Right renal pelvis (tissue), 4 donors: Measurements from ENCODE around the gene DST. TPM values are rescaled to one million over a fixed set of nuclear protein-coding genes. Genes with fewer than 3 reads are reported as not detected.

ENCODE experiments used
- DNase-seq, 4 donors: peaks; one replicate each; pipeline ENCODE4 v3.0.0-alpha.2; 2013; ENCODE audit warnings: low read depth in 4 of 4, low spot score in 3 of 4, missing footprints in 1 of 4
- polyA plus RNA-seq, 4 donors: library from polyadenylated mRNA; unstranded; fragments of 120-200 nt; gene quantifications; one replicate each; pipeline ENCODE4 v1.2.1, GENCODE V29; 2013; ENCODE audit not compliant: insufficient read length in 4 of 4

DST gene
- polyA plus RNA-seq, 4 donors = 177 to 210 (median 192) TPM

DNA sequence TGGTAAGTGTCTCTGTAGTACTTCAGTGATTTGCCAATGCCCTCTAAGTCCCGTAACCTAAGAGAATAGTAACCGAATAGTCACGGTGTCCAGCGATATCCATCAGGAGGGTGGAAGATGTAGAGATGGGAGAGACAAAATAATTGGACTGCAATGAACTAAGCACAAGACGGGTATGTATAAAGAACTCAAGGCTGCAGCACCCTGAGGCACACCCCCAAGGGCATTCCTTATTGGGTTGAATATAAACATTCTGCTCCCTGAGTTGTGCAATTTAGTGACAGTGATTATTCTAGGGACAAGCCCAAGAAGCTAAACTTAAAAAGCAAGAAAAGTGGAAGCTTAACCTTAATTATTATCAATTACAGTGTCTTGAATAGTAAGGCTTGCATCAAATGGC is 14.6 kb downstream of the DST start:
- no peak for DNase-seq

DNA sequence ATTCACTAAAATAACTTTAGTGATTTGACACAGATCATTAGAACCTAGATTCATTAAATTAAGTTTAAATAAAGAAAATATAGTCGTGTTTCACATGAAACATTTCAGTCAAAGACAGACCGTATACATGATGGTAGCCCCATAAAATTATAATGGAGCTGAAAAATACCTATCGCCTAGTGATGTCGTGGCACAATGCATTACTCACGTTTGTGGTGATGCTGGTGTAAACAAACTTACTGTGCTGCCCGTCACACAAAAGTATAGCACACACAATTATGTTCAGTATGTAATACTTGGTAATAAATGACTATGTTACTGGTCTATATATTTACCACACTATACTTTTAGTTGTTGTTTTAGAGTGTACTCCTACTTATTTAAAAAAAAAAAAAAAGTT is 17.3 kb downstream of the DST start:
- no peak for DNase-seq

DNA sequence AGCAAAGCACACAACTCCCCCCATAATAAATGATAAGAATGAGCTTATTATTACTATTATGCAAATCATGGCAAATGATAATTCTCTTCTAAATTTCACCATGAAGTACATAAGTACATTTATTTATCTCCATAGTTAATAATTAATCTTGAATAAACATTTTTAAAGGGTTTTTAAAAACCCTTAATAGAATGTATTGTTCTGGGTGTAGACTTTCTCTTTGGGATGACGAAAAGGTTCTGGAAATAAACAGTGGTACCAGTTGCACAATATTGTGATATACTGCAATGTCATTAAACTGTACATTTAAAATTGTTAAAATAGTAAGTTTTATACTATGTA is 18.0 kb downstream of the DST start:
- DNase-seq = no peak

DNA sequence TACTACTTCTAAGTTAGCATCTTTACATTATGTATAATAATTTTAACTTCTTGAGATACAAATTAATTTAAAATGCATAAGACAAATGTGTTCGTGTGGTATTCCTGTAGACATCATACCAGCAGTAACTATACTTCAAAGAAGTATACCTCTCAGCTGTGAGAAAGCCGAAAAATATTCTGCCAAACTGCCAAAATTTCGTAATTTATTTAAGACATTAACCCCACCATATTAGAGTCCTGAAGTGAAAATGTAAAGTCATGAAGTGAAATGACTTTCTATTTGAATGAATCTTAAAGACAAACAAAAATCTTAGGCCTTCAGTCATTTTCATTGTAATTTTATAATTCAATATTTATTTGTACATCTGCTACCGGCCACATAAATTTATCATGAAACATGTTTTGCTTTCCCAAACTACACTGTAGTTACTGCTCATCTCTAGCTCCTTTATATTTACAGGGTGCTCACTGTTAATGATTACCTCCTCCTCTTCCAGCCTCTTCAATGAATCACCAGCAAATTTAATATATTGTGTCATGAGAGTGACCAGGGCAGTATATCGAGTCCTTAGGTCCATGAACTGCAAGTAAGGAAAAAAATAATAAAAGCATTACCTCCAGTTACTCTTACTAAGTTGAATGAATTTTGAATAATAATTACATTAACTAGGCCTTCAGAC is 18.5 kb downstream of the DST start:
- no peak for DNase-seq

DNA sequence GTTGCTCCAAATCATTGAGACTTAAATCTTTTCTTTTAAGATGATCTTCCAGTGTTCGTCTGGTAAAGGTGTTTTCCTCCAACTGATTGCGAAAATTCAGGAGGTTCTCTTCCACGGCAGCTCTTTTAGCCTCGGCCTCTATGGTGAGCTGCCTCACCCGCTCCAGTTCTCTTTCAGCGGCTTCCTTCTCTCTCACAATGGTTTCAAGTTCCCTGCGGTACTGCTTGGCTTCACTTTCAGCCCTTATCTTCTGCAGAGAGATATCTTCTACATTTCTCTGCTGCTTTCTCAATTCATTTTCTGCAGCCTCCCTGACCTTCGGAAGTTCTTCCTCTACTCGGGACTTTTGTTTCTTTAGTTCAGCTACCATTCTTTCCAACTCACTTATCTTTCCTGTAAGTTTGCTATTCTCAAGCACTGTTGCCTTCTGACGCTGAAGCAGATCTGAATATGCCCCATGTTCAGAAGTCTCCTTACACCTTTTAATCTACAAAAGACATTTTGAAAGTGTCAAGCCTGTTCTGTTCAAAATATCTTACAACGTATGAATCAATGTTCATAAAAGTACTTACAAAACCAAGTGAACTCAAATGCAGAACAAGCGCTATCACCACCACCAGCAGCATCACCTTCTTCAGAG is 22.3 kb downstream of the DST start:
- DNase-seq = no peak

DNA sequence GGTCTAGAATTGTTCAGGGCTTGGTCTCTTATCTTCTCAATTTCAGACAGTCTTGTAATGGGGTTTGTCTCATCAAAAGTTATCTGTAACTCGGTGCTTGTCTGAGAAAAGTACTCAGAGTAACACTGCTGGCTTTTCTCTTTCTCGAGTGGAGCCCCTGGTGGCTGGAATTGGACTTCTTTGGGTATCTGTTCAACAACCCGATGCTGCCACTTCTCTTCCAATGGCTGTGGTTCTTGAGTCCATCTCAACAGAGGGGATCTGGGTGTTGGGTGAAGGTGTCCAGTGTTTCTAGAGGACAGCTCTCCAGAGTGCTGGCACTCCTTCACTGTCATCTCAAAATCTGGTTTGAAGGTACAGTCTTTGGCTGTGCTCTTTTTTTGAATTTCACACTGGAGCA is 24.6 kb downstream of the DST start:
- no peak for DNase-seq

DNA sequence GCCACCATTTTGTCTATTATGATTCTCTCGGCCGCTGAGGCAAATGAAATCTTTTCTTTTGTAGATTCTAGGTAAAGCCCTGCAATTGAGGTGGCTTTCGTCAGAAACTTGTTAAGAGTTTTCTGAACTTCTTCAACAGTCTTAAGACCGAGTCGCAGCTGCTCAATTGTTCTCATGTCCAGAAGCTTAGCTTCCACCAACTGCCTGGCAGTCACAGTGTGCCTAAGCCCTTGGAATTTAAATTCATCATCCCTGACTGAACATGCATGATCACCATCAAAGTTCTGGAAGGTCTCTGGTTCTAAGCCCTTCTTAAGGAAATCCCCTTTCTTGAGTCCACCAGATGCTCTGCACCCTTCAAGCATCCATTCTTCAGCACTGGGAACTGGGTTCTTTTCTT is 25.7 kb downstream of the DST start:
- no peak for DNase-seq

DNA sequence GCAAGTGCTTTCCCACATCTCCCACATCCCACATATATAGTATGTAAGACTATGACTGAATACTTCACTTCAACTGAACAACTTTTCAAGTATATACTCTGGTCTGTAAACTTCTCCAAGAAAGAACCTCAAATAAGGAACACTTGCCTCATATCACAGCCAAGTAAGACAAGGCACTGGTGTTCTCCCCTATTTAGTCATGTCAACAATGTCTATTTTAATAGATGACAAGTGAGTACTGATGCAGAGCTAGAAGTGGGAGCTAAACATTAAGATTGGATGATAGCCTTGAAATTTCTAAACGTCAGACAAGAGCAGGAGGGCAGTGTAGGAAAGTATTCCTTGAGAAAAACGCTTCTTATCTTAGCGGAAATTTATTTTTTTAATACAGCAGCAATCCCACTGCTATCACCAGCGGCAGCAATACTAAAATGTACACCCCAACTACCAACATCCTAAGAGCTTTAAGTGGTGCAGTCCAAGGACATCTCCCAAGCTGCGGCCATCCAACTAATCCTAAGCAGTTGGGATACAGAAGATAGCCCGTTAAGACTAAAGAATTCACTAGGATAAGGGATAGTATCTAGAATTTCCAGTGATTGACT is 29.3 kb downstream of the DST start:
- no peak for DNase-seq

DNA sequence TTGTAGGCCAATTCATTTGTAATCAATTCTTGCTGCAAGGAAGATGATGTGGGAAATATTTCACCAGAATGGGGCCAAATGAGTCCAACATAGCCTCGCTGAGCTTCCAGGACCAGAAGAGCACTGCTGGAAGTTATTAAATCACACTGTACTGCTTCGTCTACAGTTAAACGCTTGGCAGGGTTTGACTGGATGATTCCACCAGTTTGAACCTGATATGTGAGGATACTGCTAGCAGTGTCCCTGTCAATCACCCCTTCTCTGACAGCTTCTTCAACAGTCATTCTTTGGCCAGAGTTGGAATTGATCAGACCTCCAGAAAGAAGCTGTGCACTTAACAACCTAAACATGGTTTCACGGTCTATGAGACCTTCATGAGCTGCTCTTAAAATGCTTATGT is 34.4 kb downstream of the DST start:
- no peak for DNase-seq

DNA sequence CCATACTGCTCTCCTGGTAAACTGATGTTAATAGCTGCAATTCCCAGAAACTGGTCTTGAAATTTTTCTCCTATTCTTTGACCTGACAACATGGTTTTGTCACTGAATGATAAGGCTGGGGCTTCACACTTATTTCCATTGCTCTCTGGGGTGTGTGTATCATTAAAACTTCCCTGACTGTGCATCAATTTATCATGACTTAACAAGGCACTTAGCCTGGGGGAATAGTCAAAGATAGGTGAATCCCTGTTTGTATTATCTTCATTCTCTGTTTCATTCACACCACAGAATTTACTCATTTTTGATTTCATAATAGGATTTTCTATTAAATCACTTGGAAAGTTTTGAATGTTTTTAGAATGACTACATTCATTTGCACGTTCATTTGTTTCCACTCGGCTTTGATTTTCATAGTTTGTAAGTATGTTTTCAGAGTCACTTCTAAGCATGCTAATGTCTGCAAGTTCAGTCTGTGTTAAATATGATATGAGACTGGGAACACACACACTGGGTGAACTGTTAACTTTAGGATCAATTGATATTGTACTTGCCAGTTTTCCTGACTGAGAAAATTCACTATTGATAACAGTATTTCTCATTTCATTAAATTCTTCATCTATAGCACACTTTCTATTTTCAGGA is 35.5 kb downstream of the DST start:
- no peak for DNase-seq

DNA sequence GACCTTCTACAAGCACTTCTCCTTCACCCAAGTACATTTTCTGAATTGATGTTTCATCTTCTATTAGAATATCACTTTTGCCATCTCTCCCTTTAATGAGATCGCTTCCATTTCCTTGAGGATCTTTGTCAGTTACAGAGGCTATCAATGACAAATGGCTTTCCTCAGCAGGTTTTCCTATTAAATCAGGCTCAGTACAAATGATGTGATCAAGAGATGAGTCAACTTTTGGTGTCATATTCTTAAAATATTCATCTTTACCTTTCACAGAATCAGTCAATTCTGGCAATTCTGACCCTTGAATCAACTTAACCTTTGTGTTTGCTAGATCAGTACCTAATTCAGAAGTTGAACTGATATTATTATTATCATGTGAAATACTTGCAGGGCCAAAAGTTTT is 37.3 kb downstream of the DST start:
- DNase-seq = no peak

DNA sequence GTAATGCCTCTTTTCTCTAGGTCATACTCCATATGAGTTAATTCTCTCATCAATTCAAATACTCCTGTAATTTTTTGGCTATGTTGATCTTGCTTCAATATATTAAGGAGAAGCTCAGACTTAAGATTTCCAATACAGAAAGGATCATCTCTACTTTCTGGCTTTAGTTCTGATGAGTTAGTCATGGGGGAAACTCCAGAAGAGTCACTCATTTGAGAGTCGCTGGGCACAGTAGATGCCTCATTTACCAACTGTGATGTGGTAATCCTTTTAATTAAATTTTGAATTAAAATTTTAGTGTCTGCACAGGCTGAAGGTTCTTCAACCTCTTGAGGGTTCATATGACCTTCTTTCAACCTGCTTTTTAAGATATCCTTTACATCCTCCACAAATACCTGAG is 38.5 kb downstream of the DST start:
- DNase-seq = no peak

DNA sequence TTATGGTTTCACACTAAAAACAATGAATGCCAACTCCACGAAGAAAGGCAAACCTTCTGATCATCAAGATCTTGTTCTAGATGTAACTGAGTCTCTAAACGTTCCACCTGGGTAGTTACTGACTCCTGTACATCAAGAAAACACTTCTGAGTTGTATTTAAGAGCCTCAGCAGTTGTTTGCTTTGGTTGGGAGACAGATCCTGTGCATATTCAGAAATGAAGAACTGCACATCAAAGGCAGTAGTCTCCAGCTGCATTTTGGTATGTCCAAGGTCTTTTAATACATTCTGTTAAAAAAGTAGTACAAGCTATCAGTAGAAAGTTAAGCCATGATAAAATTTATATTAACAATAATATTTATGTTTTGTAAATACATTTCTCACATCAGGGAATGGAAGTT is 41.3 kb downstream of the DST start:
- no peak for DNase-seq

DNA sequence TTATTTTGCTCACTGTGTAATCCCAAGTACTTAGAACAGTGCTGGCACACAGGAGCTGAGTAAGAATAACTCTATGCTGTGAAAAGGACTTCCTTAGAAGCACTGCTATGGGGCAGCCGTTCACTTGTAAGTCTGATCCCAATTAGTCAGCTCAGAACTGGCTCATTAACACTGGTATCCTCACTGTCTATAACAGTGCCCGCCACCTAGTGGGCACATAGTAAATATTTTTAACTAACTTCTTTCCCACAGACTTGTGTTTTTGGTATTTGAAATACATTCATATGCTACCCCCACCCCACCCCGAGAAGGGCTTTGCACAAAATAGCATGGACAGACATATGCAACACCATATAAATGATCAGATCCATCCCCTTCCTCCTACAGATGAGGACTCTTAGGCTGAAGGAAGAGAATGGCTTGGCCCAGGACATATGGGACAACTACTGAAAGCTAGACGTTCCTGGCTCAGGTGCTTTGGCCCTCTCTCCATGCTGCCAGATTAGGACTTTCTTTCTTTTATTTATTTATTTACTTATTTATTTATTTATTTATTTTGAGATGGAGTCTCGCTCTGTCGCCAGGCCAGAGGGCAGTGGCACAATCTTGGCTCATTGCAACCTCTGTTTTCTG is 47.1 kb downstream of the DST start:
- DNase-seq = peak in 1 of 4 donors; percentile 16

DNA sequence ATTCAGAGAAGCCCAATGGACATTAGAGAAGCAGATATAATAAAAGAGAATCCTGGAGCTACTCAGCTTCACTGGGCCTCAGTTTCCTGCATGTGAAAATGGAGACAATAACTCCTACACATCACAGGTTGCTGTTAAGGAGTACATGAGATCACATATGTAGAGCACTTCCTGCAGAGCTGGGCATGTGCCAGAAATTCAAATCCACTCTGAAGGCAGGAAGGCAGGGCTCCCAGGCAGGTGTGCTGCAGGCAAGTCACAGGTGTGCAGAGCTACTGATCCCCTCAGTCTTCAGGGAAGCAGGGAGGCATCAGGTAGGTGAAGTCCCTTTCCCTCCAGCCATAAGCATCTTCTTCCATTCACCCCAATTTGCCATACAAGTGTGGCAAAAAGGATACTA is 48.0 kb downstream of the DST start:
- DNase-seq = no peak

DNA sequence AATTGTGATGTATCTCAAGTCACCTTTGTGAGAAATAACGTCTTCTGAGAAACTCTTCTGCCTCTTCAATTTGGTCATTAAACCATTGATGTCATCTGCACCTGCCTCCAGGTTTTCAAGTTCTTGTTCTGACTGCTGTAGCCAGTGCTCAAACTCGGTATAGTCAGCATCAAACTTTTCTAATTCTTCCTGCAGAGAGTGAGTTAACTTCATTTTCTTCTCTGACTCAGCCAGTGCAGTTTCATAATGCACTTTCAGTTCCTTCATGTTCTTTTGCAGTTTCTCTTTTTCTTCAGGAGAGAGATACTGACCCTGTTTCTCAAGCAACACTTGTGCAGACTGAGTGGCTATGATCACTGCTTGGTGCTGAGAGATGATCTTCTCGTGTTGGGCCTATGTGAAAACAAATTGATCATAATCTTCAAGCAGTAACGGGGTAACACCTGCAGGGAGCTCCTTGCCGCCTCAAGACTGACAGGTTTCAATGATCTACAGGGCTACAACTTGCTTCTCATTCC is 48.8 kb downstream of the DST start:
- no peak for DNase-seq

DNA sequence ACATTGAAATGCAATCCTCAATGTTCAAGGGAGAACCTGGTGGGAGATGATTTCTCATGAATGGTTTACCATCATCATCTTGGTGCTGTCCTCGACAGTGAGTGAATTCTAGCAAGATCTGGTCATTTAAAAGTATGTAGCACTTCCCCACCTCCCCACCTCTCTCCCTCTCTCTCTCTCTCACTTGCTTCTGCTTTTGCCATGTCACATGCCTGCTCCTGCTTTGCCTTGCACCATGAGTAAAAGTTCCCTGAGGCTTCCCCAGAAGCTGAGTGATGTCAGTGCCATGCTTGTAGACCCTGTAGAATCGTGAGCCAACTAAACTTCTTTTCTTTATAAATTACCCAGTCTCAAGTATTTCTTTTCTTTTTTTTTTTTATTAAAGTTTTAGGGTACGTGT is 60.5 kb downstream of the DST start:
- no peak for DNase-seq

DNA sequence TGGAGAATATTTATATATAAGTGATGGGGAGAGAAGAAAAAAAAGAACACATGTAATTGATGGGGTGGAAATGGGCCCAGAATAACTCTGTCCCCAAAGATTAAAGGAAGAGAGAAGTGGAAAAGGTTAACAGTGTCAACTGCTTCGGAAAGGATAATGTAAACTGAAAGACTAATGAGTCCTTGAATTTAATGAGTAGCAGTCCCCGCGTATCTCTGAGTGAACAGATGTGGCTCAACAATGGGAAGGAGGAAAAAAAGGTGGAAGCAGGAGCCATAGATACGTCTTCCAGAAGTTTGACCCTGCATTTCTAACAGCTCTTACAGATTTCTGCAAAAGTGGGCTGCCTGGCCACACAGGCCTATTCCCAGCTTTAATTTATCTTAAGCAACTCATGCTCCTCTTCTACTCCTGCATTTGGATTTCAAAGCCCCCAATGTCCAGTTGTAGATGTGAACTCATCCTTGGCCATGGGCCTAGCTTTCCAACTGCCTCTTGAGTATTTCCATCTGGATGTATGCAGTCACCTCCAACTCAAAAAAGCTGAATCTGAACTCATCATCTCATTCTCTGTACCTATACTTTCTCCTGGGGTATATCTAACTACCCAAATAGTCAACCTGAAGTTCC is 61.3 kb downstream of the DST start:
- no peak for DNase-seq

DNA sequence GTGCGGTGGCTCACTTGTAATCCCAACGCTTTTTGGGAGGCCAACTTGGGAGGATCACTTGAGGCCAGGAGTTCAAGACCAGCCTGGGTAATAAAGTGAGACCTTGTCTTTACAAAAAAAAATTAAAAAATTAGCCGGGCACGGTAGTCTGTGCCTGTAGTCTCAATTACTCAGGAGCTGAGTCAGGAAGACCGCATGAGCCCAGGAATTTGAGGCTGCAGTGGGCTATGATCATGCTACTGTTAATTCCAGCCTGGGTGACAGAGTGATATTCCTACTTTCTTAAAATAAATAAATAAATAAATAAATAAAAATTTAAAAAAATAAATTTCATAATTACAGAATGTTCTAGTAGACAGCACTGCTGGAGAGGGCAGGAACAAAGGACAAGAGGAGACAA is 62.4 kb downstream of the DST start:
- no peak for DNase-seq

DNA sequence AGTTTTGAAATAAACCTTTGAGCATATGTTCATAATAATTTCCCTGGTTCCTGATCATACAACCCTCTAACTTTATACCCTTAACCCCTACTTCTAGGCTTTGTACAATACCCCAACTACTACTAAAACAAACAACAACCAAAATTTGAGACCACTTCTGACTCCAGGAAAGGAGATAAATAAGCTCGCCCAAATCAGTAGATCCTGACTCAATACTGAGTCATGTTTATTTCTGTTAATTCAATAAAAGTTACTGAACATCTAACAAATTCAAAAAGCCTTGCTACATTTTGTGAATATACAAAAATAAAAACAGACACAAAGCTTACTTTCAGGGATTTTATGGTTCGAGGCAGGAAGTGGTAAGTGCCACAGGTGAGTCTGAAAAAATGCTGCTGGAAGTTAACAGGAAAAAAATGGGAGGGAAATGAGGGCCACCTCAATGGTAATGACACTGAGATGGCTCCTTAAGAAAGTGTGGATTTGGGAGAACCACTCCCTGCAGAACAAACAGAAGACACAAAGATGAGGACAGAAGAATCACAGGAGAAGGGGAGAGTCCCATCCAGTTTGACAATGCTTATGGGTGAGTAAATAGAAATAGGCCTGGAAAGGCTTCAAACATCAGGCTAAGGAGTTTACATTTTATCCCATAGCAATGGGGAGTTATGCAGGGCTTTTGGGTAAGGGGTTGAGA is 63.4 kb downstream of the DST start:
- DNase-seq = no peak
